HG03103 (cell line): ENCODE results near the gene IER5.

Experiments used
- ATAC-seq: cut with Tn5 transposase; IDR thresholded peaks from one replicate; pipeline ENCODE4 v1.9.1; 2021; ENCODE audit warnings: low read depth; ENCODE audit not compliant: unreplicated experiment

Gene IER5

GRCh38 chr1:181095763-181096184 is 7.3 kb downstream of the IER5 start:
- no peak for ATAC-seq

GRCh38 chr1:181097242-181097641 is 8.7 kb downstream of the IER5 start:
- ATAC-seq, result no peak

- ATAC-seq, result peak; percentile 45
Measured at GRCh38 chr1:181099152-181100014, 10.9 kb downstream of the IER5 start.

- no peak for ATAC-seq
Measured at GRCh38 chr1:181100015-181100905, 11.8 kb downstream of the IER5 start.

- no peak for ATAC-seq
Measured at GRCh38 chr1:181100934-181101333, 12.4 kb downstream of the IER5 start.

GRCh38 chr1:181101581-181102226 is 13.2 kb downstream of the IER5 start:
- ATAC-seq, result no peak

- no peak for ATAC-seq
Measured at GRCh38 chr1:181102841-181103240, 14.3 kb downstream of the IER5 start.

- ATAC-seq, result no peak
Measured at GRCh38 chr1:181103399-181103798, 14.9 kb downstream of the IER5 start.

GRCh38 chr1:181104042-181104789 is 15.7 kb downstream of the IER5 start:
- ATAC-seq, result no peak

- no peak for ATAC-seq
Measured at GRCh38 chr1:181104790-181105133, 16.3 kb downstream of the IER5 start.

GRCh38 chr1:181105134-181106021 is 16.9 kb downstream of the IER5 start:
- peak; percentile 69 for ATAC-seq

GRCh38 chr1:181106022-181106312 is 17.5 kb downstream of the IER5 start:
- no peak for ATAC-seq

- ATAC-seq, result no peak
Measured at GRCh38 chr1:181106479-181106878, 18.0 kb downstream of the IER5 start.

GRCh38 chr1:181107711-181108110 is 19.2 kb downstream of the IER5 start:
- ATAC-seq, result no peak

GRCh38 chr1:181108304-181108867 is 19.9 kb downstream of the IER5 start:
- ATAC-seq, result no peak

GRCh38 chr1:181110013-181110412 is 21.5 kb downstream of the IER5 start:
- ATAC-seq, result no peak

GRCh38 chr1:181111559-181111958 is 23.1 kb downstream of the IER5 start:
- no peak for ATAC-seq

GRCh38 chr1:181112071-181112929 is 23.8 kb downstream of the IER5 start:
- no peak for ATAC-seq
